Measurements from ENCODE around the gene ABAT. TPM values are rescaled to one million over a fixed set of nuclear protein-coding genes. Genes with fewer than 3 reads are reported as not detected.

The ABAT gene
- total RNA-seq, 2 experiments from 2014 or later = 2.0 to 6.7 TPM

DNA sequence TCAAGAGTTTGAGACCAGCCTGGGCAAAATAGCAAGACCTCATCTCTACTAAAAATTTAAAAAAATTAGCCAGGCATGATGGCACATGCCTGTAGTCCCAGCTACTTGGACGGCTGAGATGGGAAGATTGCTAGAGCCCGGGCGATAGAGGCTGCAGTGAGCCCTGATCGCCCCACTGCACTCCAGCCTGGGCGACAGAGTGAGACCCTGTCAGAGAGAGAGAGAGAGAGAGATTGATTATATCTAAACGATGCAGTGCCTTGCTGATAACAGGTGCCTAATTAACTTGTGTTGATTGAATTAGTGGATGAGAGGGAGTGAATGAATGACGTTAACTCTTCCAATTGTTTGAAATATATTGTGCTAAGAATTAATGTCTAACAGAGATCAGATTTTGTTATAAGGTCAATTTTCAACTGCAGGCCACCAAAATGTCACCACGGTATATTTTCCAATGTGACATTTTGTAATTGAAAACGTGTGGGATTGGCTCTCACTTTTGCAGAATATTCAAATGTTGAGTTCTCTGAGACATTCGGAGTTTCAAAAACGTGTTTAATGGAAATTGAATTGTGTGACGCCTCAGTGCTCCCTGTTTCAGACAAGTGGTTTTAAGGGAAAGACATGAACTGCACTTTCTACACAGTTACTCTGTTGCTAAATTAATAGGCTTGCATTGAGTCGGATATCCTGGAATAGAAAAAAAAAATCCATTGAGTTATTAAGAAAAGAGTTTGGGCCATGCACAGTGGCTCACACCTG, 53.6 kb downstream of the ABAT start:
- ChIA-PET POLR2A (no interaction called here), CTCF (ENCODE audit: unreplicated experiment) (interaction anchor here (0.6 kb wide), 1 partner anchor 44 kb away, joined by 8 read pairs; no protein-coding TSS in a partner anchor)
- Histone ChIP-seq H2AFZ (ENCODE audit: low read length) (no peak overlapping the region), H3K4me1 (ENCODE audit: insufficient read depth, low read length, poor library complexity, severe bottlenecking) (peaks cover 5% of the 10 kb centered on the region), H3K9me3 (ENCODE audit: low read length) (no peaks in the 10 kb centered on the region), H3K4me3 (ENCODE audit: low read depth, low read length, poor library complexity, severe bottlenecking) (no peak overlapping the region), H3K9me2 (ENCODE audit: insufficient read depth, low read length) (no peaks in the 10 kb centered on the region), H3K27ac (ENCODE audit: low read depth, low read length, poor library complexity, severe bottlenecking) (no peak overlapping the region), H3K4me2 (ENCODE audit: low read length) (no peak overlapping the region), H3K36me3 (ENCODE audit: insufficient read depth, low read length) (no peaks in the 10 kb centered on the region), H4K20me1 (ENCODE audit: insufficient read depth, low read length) (no peaks in the 10 kb centered on the region), H3K79me2 (ENCODE audit: insufficient read depth, low read depth, low read length) (no peaks in the 10 kb centered on the region)
- no peak for DNase-seq (ENCODE audit: low spot score)
- TF ChIP-seq, protein P1, sequence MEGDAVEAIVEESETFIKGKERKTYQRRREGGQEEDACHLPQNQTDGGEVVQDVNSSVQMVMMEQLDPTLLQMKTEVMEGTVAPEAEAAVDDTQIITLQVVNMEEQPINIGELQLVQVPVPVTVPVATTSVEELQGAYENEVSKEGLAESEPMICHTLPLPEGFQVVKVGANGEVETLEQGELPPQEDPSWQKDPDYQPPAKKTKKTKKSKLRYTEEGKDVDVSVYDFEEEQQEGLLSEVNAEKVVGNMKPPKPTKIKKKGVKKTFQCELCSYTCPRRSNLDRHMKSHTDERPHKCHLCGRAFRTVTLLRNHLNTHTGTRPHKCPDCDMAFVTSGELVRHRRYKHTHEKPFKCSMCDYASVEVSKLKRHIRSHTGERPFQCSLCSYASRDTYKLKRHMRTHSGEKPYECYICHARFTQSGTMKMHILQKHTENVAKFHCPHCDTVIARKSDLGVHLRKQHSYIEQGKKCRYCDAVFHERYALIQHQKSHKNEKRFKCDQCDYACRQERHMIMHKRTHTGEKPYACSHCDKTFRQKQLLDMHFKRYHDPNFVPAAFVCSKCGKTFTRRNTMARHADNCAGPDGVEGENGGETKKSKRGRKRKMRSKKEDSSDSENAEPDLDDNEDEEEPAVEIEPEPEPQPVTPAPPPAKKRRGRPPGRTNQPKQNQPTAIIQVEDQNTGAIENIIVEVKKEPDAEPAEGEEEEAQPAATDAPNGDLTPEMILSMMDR (conservative IDR thresholded peaks at IDR 0.05; ENCODE audit: low read length) = no peak
- no peak for TF ChIP-seq EZH2phosphoT487 (IDR thresholded peaks at IDR 0.05; ENCODE audit: borderline replicate concordance, low read depth, low read length)
- intact Hi-C loops (cut with micrococcal nuclease; ENCODE audit: unreplicated experiment) = no loop called here
- no TSS peak for BruUV-seq (replicated peaks)

DNA sequence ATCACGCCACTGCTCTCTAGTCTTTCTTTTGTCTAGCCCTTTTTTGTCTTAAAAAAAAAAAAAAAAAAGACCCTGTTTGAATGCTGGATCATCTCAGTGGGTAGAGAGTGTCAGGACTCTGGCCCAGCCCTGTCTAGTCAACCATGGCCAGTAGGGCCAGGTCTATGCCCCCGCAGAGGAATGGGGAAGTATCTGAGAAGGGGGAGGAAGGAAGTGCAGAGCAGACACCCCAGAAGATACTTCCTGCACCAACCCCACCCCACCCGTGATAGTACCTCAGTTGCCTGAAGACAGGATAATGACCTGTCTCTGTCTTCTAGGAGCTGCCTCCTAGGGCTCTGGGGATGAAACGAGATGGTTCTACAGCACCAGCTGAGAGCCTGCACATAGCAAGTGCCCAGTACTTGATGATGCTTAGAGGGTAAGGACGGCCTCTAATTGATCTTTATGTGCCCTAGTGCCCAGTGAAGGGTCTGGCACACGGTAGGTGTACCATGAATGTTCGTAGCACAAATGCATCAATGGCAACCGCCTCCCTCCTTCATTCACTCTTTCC, 55.4 kb downstream of the ABAT start:
- Histone ChIP-seq H3K4me3 (ENCODE audit: low read depth, low read length, poor library complexity, severe bottlenecking) (no peak overlapping the region), H3K79me2 (ENCODE audit: insufficient read depth, low read depth, low read length) (no peaks in the 10 kb centered on the region), H3K4me1 (ENCODE audit: insufficient read depth, low read length, poor library complexity, severe bottlenecking) (peaks cover 5% of the 10 kb centered on the region), H3K9me2 (ENCODE audit: insufficient read depth, low read length) (no peaks in the 10 kb centered on the region), H3K36me3 (ENCODE audit: insufficient read depth, low read length) (no peaks in the 10 kb centered on the region), H3K27ac (ENCODE audit: low read depth, low read length, poor library complexity, severe bottlenecking) (no peak overlapping the region), H2AFZ (ENCODE audit: low read length) (no peak overlapping the region), H4K20me1 (ENCODE audit: insufficient read depth, low read length) (no peaks in the 10 kb centered on the region), H3K4me2 (ENCODE audit: low read length) (no peak overlapping the region), H3K9me3 (ENCODE audit: low read length) (no peaks in the 10 kb centered on the region)
- peak; percentile 12 for DNase-seq (ENCODE audit: low spot score)
- POLR2A ChIA-PET = no interaction called here
- BruUV-seq (replicated peaks) = no TSS peak
- TF ChIP-seq EZH2phosphoT487 (IDR thresholded peaks at IDR 0.05; ENCODE audit: borderline replicate concordance, low read depth, low read length) = no peak
- TF ChIP-seq, protein P1 (conservative IDR thresholded peaks at IDR 0.05; ENCODE audit: low read length) = no peak
- CTCF ChIA-PET (ENCODE audit: unreplicated experiment) = no interaction called here
- intact Hi-C loops (cut with micrococcal nuclease; ENCODE audit: unreplicated experiment) = no loop called here

DNA sequence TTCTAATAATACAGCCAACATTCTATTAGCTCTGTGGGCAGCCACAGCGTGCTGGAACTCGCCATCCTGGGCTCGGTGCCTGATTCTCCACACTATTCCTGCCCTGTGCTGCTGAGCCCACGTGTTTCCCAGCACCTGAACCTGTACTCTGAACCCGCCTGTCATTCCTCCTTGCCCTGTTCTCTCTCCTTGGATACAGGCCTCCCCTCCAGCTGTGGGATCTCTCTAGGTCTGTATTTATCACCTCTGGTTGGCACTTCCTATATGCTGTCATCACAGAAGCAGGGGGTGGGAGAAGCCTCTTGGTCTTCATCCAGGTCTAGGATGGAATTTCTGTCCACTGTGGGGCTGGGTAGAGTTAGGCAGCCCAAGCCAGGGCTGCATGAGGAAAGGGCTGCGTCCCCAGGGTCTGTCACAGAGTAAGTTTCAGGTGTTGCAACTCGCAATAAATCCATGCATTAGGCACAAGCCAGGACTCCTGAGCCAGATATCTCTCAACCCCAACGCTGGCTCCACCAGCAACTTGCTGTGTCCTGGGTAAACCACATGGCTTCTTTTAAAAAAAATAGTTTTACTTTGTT, 56.0 kb downstream of the ABAT start:
- no peaks in the 10 kb centered on the region for H4K20me1 ChIP-seq (ENCODE audit: insufficient read depth, low read length)
- DNase-seq (ENCODE audit: low spot score) = no peak
- H3K36me3 ChIP-seq (ENCODE audit: insufficient read depth, low read length) = no peaks in the 10 kb centered on the region
- H3K9me3 ChIP-seq (ENCODE audit: low read length) = no peaks in the 10 kb centered on the region
- intact Hi-C loops (cut with micrococcal nuclease; ENCODE audit: unreplicated experiment) = no loop called here
- no peaks in the 10 kb centered on the region for H3K79me2 ChIP-seq (ENCODE audit: insufficient read depth, low read depth, low read length)
- TF ChIP-seq, protein P1 (conservative IDR thresholded peaks at IDR 0.05; ENCODE audit: low read length) = no peak
- TF ChIP-seq EZH2phosphoT487 (IDR thresholded peaks at IDR 0.05; ENCODE audit: borderline replicate concordance, low read depth, low read length) = no peak
- no peak overlapping the region for H3K4me2 ChIP-seq (ENCODE audit: low read length)
- ChIA-PET CTCF (ENCODE audit: unreplicated experiment) (no interaction called here), POLR2A (no interaction called here)
- H2AFZ ChIP-seq (ENCODE audit: low read length) = no peak overlapping the region
- H3K27ac ChIP-seq (ENCODE audit: low read depth, low read length, poor library complexity, severe bottlenecking) = no peak overlapping the region
- no TSS peak for BruUV-seq (replicated peaks)
- H3K4me1 ChIP-seq (ENCODE audit: insufficient read depth, low read length, poor library complexity, severe bottlenecking) = peaks cover 5% of the 10 kb centered on the region
- no peak overlapping the region for H3K4me3 ChIP-seq (ENCODE audit: low read depth, low read length, poor library complexity, severe bottlenecking)
- no peaks in the 10 kb centered on the region for H3K9me2 ChIP-seq (ENCODE audit: insufficient read depth, low read length)

All from OCI-LY7 (cell line).